GM12878 (cell line): ENCODE data around the gene ADCK1. TPM values are rescaled to one million over a fixed set of nuclear protein-coding genes. Genes with fewer than 3 reads are reported as not detected.

ENCODE experiments used
- ATAC-seq: fragments of 200-7000 bp; cut with Tn5 transposase; 3 replicates; pipeline ENCODE4 v1.9.1; 2020; ENCODE audit warnings: mild to moderate bottlenecking, moderate library complexity
- BruUV-seq: library from RNA; stranded (reverse); fragments of 400-500 nt; replicated peaks from 2 replicates; lab custom pipeline; 2021; lab: Mats Ljungman, UMichigan
- CTCF ChIA-PET: fragments of 300-600 bp; sonication (Branson Sonifier 250); formaldehyde crosslinking; extraction: SDS; loops from one replicate; lab custom pipeline; 2021; ENCODE audit warnings: inconsistent platforms; lab: Yijun Ruan, JAX
- POLR2A ChIA-PET: fragments of 350-600 bp; formaldehyde crosslinking; extraction: SDS; loops from one replicate; lab custom pipeline; 2021; ENCODE audit warnings: inconsistent platforms; lab: Charles Lee
- RAD21 ChIA-PET: fragments of 300-600 bp; sonication (Branson Sonifier 250); formaldehyde crosslinking; loops from one replicate; lab custom pipeline; 2023; ENCODE audit warnings: antibody characterized with exemption; ENCODE audit not compliant: unreplicated experiment; lab: Charles Lee
- SMC1A ChIA-PET: fragments of 300-600 bp; sonication (Branson Sonifier 250); formaldehyde crosslinking; loops from one replicate; lab custom pipeline; 2023; ENCODE audit not compliant: unreplicated experiment, uncharacterized antibody; lab: Charles Lee
- DNase-seq: peaks from one replicate; pipeline ENCODE4 v3.0.0-alpha.2; 2011; ENCODE audit warnings: low read depth, low spot score
- FAIRE-seq: peaks from 3 replicates; lab custom pipeline; 2011; peaks lifted over from hg19 to GRCh38; lab: Jason Lieb, UNC
- H2AFZ ChIP-seq: 2 replicates; pipeline ENCODE4 v1.6.0; 2011; ENCODE audit warnings: low read depth, low read length, control low read depth; ENCODE audit not compliant: control insufficient read depth
- H3K27ac ChIP-seq: 2 replicates; pipeline ENCODE4 v1.5.1; 2011; ENCODE audit warnings: control low read depth; ENCODE audit not compliant: control insufficient read depth, insufficient read depth
- H3K27me3 ChIP-seq, 2 experiments: replicated peaks in 1 of 2; 2 replicates each; pipeline versions ENCODE4 v1.6.0 to v1.6.1; 2011; ENCODE audit warnings: low read length in 1 of 2; ENCODE audit not compliant: control insufficient read depth in 2 of 2, insufficient read depth in 2 of 2
- H3K36me3 ChIP-seq, 2 experiments: 2 replicates each; pipeline ENCODE4 v1.5.1; 2011; ENCODE audit warnings: low read length in 1 of 2; ENCODE audit not compliant: control insufficient read depth in 2 of 2, insufficient read depth in 2 of 2
- H3K4me1 ChIP-seq: 2 replicates; pipeline ENCODE4 v1.6.1; 2011; ENCODE audit warnings: mild to moderate bottlenecking, low read length, moderate library complexity, mixed read lengths; ENCODE audit not compliant: control insufficient read depth, insufficient read depth
- H3K4me2 ChIP-seq: 2 replicates; pipeline ENCODE4 v1.6.0; 2011; ENCODE audit warnings: control low read depth; ENCODE audit not compliant: control insufficient read depth, insufficient read depth
- H3K4me3 ChIP-seq: fragments of 200-600 bp; sonication (generic); 2 replicates; pipeline ENCODE4 v1.5.1; 2016
- H3K79me2 ChIP-seq: 2 replicates; pipeline ENCODE4 v1.6.0; 2011; ENCODE audit warnings: low read length; ENCODE audit not compliant: control insufficient read depth, insufficient read depth
- H3K9ac ChIP-seq: 2 replicates; pipeline ENCODE4 v1.8.0; 2011; ENCODE audit warnings: low read length, control low read depth, mixed read lengths; ENCODE audit not compliant: control insufficient read depth, insufficient read depth
- H3K9me3 ChIP-seq: replicated peaks from 3 replicates; pipeline ENCODE4 v1.5.1; 2011; ENCODE audit warnings: mild to moderate bottlenecking, low read length; ENCODE audit not compliant: control insufficient read depth, insufficient read depth
- H4K20me1 ChIP-seq: 2 replicates; pipeline ENCODE4 v1.6.0; 2011; ENCODE audit not compliant: control insufficient read depth, insufficient read depth
- ASH2L ChIP-seq: fragments of 300-600, 200-600 bp; sonication (generic); IDR thresholded peaks from 2 replicates; pipeline ENCODE4 v1.6.1; 2017; ENCODE audit warnings: low read depth, mild to moderate bottlenecking, borderline replicate concordance
- CHD2 ChIP-seq: IDR thresholded peaks from 2 replicates; pipeline ENCODE4 v1.6.1; 2011; ENCODE audit warnings: low read depth, low read length, improper control_type of control experiment, borderline replicate concordance
- LARP7 ChIP-seq: fragments of 450-650 bp; IDR thresholded peaks from 2 replicates; pipeline ENCODE4 v1.6.1; 2017; ENCODE audit warnings: mild to moderate bottlenecking
- MEF2A ChIP-seq: IDR thresholded peaks from 2 replicates; pipeline ENCODE4 v1.6.1; 2011; ENCODE audit warnings: low read depth, mild to moderate bottlenecking, low read length, moderate library complexity; ENCODE audit not compliant: insufficient read depth
- NFIC ChIP-seq: IDR thresholded peaks from 2 replicates; pipeline ENCODE4 v1.6.1; 2012; ENCODE audit warnings: low read depth, mild to moderate bottlenecking, inconsistent platforms, low read length, moderate library complexity
- NFXL1 ChIP-seq: fragments of 450-650 bp; IDR thresholded peaks from 2 replicates; pipeline ENCODE4 v1.6.1; 2017; ENCODE audit warnings: antibody characterized with exemption, mild to moderate bottlenecking, borderline replicate concordance
- NR2C1 ChIP-seq: fragments of 450-650 bp; IDR thresholded peaks from 2 replicates; pipeline ENCODE4 v1.6.1; 2017; ENCODE audit warnings: antibody characterized with exemption, mild to moderate bottlenecking, moderate library complexity
- SP1 ChIP-seq: IDR thresholded peaks from one replicate; pipeline ENCODE4 v1.6.1; 2011; ENCODE audit warnings: low read depth, low read length
- YBX1 ChIP-seq: fragments of 450-650 bp; IDR thresholded peaks from 2 replicates; pipeline ENCODE4 v1.6.1; 2016; ENCODE audit warnings: antibody characterized with exemption
- ZBED1 ChIP-seq: IDR thresholded peaks from 2 replicates; pipeline ENCODE4 v1.6.1; 2016; ENCODE audit warnings: borderline replicate concordance
- ZNF384 ChIP-seq: IDR thresholded peaks from 2 replicates; pipeline ENCODE4 v1.6.1; 2012; ENCODE audit warnings: low read depth, mild to moderate bottlenecking, low read length, improper control_type of control experiment, borderline replicate concordance
- WGBS: methylation state at CpG from one replicate; pipeline ENCODE4 v1.1.6; 2016; ENCODE audit warnings: low lambda C conversion rate; ENCODE audit not compliant: insufficient replicate concordance, insufficient coverage; ENCODE audit errors: missing lambda C conversion rate; 5-methylcytosine and 5-hydroxymethylcytosine counted together
- in situ Hi-C: fragments of 300-500 bp; cut with MboI; formaldehyde crosslinking; loops from 9 replicates; pipeline ENCODE4 v1.14.3; 2018; ENCODE audit warnings: mixed read lengths
- intact Hi-C: fragments of 100-400 bp; cut with micrococcal nuclease; formaldehyde crosslinking; loops from one replicate; pipeline ENCODE4 v1.14.2; 2022; ENCODE audit not compliant: unreplicated experiment
- polyA plus RNA-seq, 11 experiments: library from polyadenylated mRNA; depleted of rRNA in 4 of 11; unstranded in 6 of 11; stranded (reverse) in 5 of 11; fragments of >200 nt; fragmentation: Nextera tagmentation in 4 of 11; fragmentation: Illumina TruSeq in 1 of 11; extraction: Ambion mirVana in 4 of 11; extraction: Trizol in 1 of 11; gene quantifications; 1 replicate in 1 of 11; 2 replicates in 10 of 11; pipeline versions ENCODE4 v1.2.1 to v1.2.3, GENCODE V29; 2011 to 2016; ENCODE audit warnings: inconsistent platforms in 2 of 11, missing spikeins in 2 of 11, low read depth in 1 of 11
- total RNA-seq, 4 experiments: library from RNA; depleted of rRNA in 3 of 4; stranded (reverse); fragments of >200 nt in 3 of 4; fragmentation: Illumina TruSeq in 1 of 4; extraction: Trizol in 1 of 4; gene quantifications; 2 replicates each; pipeline versions ENCODE4 v1.2.1 to v1.2.3, GENCODE V29; 2013 to 2021
- TF ChIP-seq, protein P1 (sequence below): IDR thresholded peaks from 2 replicates; pipeline ENCODE4 v1.6.1; 2011; ENCODE audit warnings: low read depth, low read length, improper control_type of control experiment, borderline replicate concordance
- TF ChIP-seq, protein P2 (sequence below): IDR thresholded peaks from 2 replicates; pipeline ENCODE4 v1.6.1; 2011; ENCODE audit warnings: borderline replicate concordance, low read depth, mild to moderate bottlenecking, moderate library complexity, low read length; ENCODE audit not compliant: insufficient read depth, poor library complexity, severe bottlenecking

ADCK1 gene
- total and polyA plus RNA-seq, 10 of the 15 experiments (the other 5 are each of a cell fraction or from before 2014, with no cell fraction given) = 3.3 to 8.5 (median 5.1) TPM

DNA sequence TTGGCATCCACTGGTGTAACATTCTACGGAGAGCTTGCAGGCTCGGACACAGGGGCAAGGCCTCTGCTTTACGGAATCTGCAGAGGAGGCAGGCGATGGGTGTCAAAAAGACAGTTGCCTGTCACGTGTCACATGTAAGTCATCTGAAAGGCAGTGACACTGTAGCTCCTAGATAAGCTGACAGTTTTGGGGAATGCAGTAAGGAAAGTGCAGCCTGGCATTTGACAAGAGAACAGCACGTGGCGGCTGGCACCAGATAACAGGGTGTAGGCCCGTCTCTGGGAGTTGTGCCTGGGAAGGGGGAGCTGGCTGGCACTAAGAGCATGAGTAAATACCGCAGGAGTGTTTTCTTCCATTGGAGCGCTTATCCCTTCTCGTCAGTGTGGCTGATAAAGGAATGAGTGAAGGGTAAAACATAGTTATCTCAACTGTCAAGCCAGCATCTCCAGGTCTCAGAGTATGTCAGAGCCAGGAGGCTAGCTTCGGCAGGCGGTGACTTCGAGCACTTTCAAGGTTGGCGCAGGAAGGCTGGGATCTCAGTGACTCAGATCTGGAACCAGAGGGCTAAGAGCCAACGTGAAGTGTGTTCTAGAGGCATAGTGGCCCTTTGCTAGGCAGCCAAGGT, 26.1 kb downstream of the ADCK1 start:
- H3K4me3 ChIP-seq = no peak overlapping the region
- no peaks in the 10 kb centered on the region for H3K9me3 ChIP-seq
- intact Hi-C loops = no loop called here
- no peak for DNase-seq
- SMC1A ChIA-PET = no interaction called here
- no peaks in the 10 kb centered on the region for H4K20me1 ChIP-seq
- no peak overlapping the region for H3K27ac ChIP-seq
- no peak overlapping the region for H3K9ac ChIP-seq
- TF ChIP-seq ZBED1 (no peak), LARP7 (no peak), SP1 (no peak), NFXL1 (no peak), ZNF384 (no peak), CHD2 (no peak), NR2C1 (no peak), MEF2A (no peak), NFIC (no peak), YBX1 (no peak), ASH2L (no peak)
- TF ChIP-seq, protein P1, sequence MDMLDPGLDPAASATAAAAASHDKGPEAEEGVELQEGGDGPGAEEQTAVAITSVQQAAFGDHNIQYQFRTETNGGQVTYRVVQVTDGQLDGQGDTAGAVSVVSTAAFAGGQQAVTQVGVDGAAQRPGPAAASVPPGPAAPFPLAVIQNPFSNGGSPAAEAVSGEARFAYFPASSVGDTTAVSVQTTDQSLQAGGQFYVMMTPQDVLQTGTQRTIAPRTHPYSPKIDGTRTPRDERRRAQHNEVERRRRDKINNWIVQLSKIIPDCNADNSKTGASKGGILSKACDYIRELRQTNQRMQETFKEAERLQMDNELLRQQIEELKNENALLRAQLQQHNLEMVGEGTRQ = no peak
- TF ChIP-seq, protein P2, sequence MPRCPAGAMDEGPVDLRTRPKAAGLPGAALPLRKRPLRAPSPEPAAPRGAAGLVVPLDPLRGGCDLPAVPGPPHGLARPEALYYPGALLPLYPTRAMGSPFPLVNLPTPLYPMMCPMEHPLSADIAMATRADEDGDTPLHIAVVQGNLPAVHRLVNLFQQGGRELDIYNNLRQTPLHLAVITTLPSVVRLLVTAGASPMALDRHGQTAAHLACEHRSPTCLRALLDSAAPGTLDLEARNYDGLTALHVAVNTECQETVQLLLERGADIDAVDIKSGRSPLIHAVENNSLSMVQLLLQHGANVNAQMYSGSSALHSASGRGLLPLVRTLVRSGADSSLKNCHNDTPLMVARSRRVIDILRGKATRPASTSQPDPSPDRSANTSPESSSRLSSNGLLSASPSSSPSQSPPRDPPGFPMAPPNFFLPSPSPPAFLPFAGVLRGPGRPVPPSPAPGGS = no peak
- H3K36me3 ChIP-seq = no peaks in the 10 kb centered on the region; a peak in 2 of 4 replicates
- RAD21 ChIA-PET = no interaction called here
- CTCF ChIA-PET = no interaction called here
- no peaks in the 10 kb centered on the region for H3K27me3 ChIP-seq
- FAIRE-seq = no peak
- H3K4me2 ChIP-seq = no peak overlapping the region
- BruUV-seq = no TSS peak
- no peak for ATAC-seq
- H3K79me2 ChIP-seq = no peaks in the 10 kb centered on the region
- POLR2A ChIA-PET = no interaction called here
- no peaks in the 10 kb centered on the region for H3K4me1 ChIP-seq
- whole genome bisulfite sequencing = 88% methylated on average over 16 of the region's 16 CpGs
- in situ Hi-C loops = no loop called here
- no peak overlapping the region for H2AFZ ChIP-seq
